Fibroblast of villous mesenchyme (primary cell): ENCODE measurements around the gene LBX2. TPM values are rescaled to one million over a fixed set of nuclear protein-coding genes. Genes with fewer than 3 reads are reported as not detected.
A peak's percentile ranks its signal among the peaks of the same experiment; 100 is the strongest.

Source experiments
- DNase-seq: peaks from one replicate; pipeline ENCODE4 v3.0.0-alpha.2; 2010; ENCODE audit warnings: low read depth
- H3K4me3 ChIP-seq: 2 replicates; pipeline ENCODE4 v1.5.1; 2011; ENCODE audit warnings: low read depth, mild to moderate bottlenecking, low read length
- total RNA-seq: library from RNA; depleted of rRNA; stranded (reverse); fragments of >200 nt; gene quantifications from 2 replicates; pipeline ENCODE4 v1.2.3, GENCODE V29; 2012
- TF ChIP-seq, protein P1 (sequence below): IDR thresholded peaks from 2 replicates; pipeline ENCODE4 v1.5.1; 2012; ENCODE audit warnings: low read depth, mild to moderate bottlenecking, low read length; ENCODE audit not compliant: insufficient read depth

LBX2 gene
- total RNA-seq, 1 donor = 1.3 TPM

- DNase-seq = peak; percentile 38
- TF ChIP-seq, protein P1, sequence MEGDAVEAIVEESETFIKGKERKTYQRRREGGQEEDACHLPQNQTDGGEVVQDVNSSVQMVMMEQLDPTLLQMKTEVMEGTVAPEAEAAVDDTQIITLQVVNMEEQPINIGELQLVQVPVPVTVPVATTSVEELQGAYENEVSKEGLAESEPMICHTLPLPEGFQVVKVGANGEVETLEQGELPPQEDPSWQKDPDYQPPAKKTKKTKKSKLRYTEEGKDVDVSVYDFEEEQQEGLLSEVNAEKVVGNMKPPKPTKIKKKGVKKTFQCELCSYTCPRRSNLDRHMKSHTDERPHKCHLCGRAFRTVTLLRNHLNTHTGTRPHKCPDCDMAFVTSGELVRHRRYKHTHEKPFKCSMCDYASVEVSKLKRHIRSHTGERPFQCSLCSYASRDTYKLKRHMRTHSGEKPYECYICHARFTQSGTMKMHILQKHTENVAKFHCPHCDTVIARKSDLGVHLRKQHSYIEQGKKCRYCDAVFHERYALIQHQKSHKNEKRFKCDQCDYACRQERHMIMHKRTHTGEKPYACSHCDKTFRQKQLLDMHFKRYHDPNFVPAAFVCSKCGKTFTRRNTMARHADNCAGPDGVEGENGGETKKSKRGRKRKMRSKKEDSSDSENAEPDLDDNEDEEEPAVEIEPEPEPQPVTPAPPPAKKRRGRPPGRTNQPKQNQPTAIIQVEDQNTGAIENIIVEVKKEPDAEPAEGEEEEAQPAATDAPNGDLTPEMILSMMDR = no peak
- no peak within 1 kb of the TSS for H3K4me3 ChIP-seq
Measured at GRCh38 chr2:74525717-74526648, 26.6 kb upstream of the LBX2 start, which contains the start of gene DQX1. DQX1 (minus strand) TSS chr2:74526231; CDS start chr2:74525729, 502 bp downstream.

- DNase-seq = no peak
- TF ChIP-seq, protein P1 = no peak
- no peak overlapping the region for H3K4me3 ChIP-seq
Measured at GRCh38 chr2:74524955-74525716, 25.7 kb upstream of the LBX2 start.

- TF ChIP-seq, protein P1 = no peak
- DNase-seq = no peak
- H3K4me3 ChIP-seq = no peak overlapping the region
Measured at GRCh38 chr2:74524005-74524404, 24.6 kb upstream of the LBX2 start.

DNA sequence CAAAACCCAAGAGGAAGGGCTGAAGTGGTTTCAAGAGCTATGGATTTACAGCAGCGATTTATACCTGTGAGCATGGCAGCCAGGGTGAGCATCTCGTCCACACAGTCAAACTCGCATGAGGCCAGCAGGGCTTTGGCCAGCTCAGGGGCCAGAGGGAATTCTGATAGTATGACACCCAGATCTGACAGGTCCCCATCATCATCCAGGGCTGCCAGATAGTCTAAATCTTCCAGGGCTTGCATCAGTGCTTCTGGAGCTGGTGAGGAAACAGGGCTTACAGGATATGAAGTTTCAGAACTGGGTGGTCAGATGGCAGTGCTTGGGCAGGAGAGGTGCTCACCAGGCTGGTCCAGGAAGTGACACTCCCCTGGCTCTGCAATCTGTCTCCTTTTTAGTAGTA lies 23.1 kb upstream of the LBX2 start:
- TF ChIP-seq, protein P1 = no peak
- no peak for DNase-seq
- H3K4me3 ChIP-seq = no peak overlapping the region

- no peak overlapping the region for H3K4me3 ChIP-seq
- TF ChIP-seq, protein P1 = no peak
- DNase-seq = no peak
Measured at GRCh38 chr2:74516650-74517049, 17.2 kb upstream of the LBX2 start.

DNA sequence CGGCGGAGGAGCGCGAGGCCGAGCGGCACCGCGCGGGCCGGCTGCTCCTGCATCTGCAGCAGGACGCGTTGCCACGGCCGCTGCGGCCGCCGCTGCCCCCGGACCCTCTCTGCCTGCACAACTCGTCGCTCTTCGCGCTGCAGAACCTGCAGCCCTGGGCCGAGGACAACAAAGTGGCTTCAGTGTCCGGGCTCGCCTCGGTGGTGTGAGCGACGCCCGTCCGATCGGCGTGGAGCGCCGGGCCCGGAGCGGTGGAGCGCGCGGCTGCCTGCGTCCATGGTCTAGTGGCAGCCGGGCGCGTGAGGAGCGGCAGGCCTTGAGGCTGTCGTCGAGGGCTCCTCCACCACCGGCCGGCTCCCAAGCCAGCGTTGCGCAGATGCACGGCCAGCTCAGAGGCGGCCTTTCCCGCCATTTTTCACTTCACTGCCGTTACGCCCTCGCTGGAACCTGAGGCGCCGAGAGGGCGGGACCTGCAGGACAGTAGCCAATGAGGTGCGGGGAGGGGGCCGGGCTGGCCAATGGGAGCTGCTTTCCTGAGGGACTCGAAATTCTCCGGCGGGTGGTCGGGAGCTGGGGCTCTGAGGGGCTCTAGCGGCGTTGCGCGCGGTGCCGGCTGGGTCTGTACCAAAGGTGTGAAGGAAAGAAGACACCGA lies 16.7 kb upstream of the LBX2 start:
- H3K4me3 ChIP-seq = no peak overlapping the region
- peak; percentile 40 for DNase-seq
- TF ChIP-seq, protein P1 = no peak
